Muscle layer of colon (tissue), 2 donors: ENCODE data around the gene CTSE.

ENCODE experiments used
- H3K27ac ChIP-seq: one replicate; pipeline ENCODE4 v1.7.0; 2013; ENCODE audit warnings: low read depth, mild to moderate bottlenecking, low read length, moderate library complexity
- H3K27me3 ChIP-seq, 2 donors: one replicate each; pipeline ENCODE4 v1.7.0; 2013; ENCODE audit warnings: low read length in 2 of 2, mild to moderate bottlenecking in 2 of 2; ENCODE audit not compliant: insufficient read depth in 2 of 2, control insufficient read depth in 1 of 2
- H3K36me3 ChIP-seq: one replicate; pipeline ENCODE4 v1.7.0; 2013; ENCODE audit warnings: mild to moderate bottlenecking, low read length; ENCODE audit not compliant: insufficient read depth
- H3K4me1 ChIP-seq: one replicate; pipeline ENCODE4 v1.7.0; 2013; ENCODE audit warnings: mild to moderate bottlenecking, low read length; ENCODE audit not compliant: insufficient read depth
- H3K4me3 ChIP-seq, 2 donors: one replicate each; pipeline ENCODE4 v1.7.0; 2013; ENCODE audit warnings: low read length in 2 of 2, low read depth in 1 of 2, mild to moderate bottlenecking in 1 of 2, moderate library complexity in 1 of 2
- H3K9ac ChIP-seq: one replicate; pipeline ENCODE4 v1.7.0; 2013; ENCODE audit warnings: low read length
- H3K9me3 ChIP-seq: one replicate; pipeline ENCODE4 v1.7.0; 2013; ENCODE audit warnings: mild to moderate bottlenecking, low read length
- donor health status: abdominal sarcoma.
- donor health status: Adenocarcinoma of cecum.

The CTSE gene

DNA sequence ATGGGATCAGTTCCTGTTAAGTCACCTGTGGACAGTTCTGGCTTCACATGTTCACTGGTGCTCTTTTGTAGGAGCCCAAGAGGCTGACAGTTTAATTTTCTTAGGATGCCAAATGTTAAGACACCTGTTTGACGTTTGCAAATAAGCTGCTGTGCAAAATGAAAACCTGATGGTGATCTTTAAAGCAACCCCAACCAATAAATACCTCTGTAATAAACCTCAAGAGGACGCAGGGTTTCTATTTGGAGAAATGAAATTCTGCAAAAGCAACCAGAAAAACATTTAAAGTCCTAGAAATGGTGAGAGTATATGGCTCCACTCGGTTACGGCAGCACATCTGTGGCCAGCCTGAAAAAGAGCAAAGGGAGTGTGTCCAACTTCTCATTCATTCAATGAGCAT is 23.6 kb upstream of the CTSE start:
- Histone ChIP-seq H3K4me3 (no peak overlapping the region), H3K27me3 (no peaks in the 10 kb centered on the region), H3K27ac (no peak overlapping the region), H3K36me3 (no peaks in the 10 kb centered on the region), H3K9ac (no peak overlapping the region), H3K9me3 (no peaks in the 10 kb centered on the region), H3K4me1 (no peaks in the 10 kb centered on the region)

DNA sequence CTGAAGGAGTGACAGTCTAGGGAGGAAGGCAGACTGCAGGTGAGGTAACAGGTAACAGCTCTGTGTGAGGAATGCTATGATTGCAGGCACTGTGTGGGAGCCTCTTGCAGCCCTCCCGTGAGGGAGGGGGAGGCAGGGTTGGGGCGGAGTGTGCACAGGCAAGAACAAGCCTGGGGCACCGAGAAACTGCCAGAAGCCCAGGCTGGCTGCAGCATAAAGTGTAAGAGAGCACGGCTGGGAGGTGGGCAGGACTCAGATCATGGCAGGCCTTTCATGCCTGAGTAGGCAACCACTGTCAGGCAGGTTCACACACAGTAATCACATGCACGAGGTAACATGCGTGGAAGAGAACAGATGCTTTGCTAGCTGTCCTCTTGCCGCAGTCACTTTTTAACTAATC is 17.9 kb upstream of the CTSE start:
- no peak overlapping the region for H3K9ac ChIP-seq
- H3K27me3 ChIP-seq = no peaks in the 10 kb centered on the region
- H3K9me3 ChIP-seq = no peaks in the 10 kb centered on the region
- no peaks in the 10 kb centered on the region for H3K4me1 ChIP-seq
- no peak overlapping the region for H3K4me3 ChIP-seq
- no peaks in the 10 kb centered on the region for H3K36me3 ChIP-seq
- no peak overlapping the region for H3K27ac ChIP-seq

DNA sequence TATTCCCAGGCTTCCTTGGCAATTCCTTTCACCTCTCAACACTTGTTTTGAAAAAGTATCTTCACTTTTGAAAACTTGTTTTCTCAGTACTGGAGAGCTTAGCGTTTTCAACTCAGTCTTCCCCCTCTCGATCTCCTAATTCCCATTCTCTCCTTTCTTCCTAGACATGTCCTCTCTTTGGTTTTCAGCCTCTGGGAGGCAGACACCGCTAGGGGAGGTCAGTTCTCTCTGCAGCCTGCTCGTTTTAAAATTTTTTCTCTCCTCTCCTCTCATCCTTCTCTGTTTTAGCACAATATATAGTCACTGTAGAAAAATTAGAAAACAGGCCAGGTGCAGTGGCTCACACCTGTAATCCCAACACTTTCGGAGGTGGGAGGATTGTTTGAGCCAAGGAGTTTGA is 16.6 kb upstream of the CTSE start:
- Histone ChIP-seq H3K4me1 (no peaks in the 10 kb centered on the region), H3K27me3 (no peaks in the 10 kb centered on the region), H3K27ac (no peak overlapping the region), H3K9ac (no peak overlapping the region), H3K4me3 (no peak overlapping the region), H3K36me3 (no peaks in the 10 kb centered on the region), H3K9me3 (no peaks in the 10 kb centered on the region)

GRCh38 chr1:206039046-206039973 is 15.6 kb upstream of the CTSE start:
- Histone ChIP-seq H3K27ac (no peak overlapping the region), H3K9ac (no peak overlapping the region), H3K27me3 (no peaks in the 10 kb centered on the region), H3K36me3 (no peaks in the 10 kb centered on the region), H3K4me3 (no peak overlapping the region), H3K4me1 (no peaks in the 10 kb centered on the region), H3K9me3 (no peaks in the 10 kb centered on the region)

GRCh38 chr1:206037581-206037980 is 13.9 kb upstream of the CTSE start:
- Histone ChIP-seq H3K36me3 (no peaks in the 10 kb centered on the region), H3K4me1 (no peaks in the 10 kb centered on the region), H3K9ac (no peak overlapping the region), H3K9me3 (no peaks in the 10 kb centered on the region), H3K27ac (no peak overlapping the region), H3K27me3 (no peaks in the 10 kb centered on the region), H3K4me3 (no peak overlapping the region)

- H3K4me3 ChIP-seq = no peak overlapping the region
- H3K9ac ChIP-seq = no peak overlapping the region
- H3K27ac ChIP-seq = no peak overlapping the region
- no peaks in the 10 kb centered on the region for H3K27me3 ChIP-seq
- no peaks in the 10 kb centered on the region for H3K9me3 ChIP-seq
- no peaks in the 10 kb centered on the region for H3K4me1 ChIP-seq
- no peaks in the 10 kb centered on the region for H3K36me3 ChIP-seq
Observed at GRCh38 chr1:206036663-206037455, 13.2 kb upstream of the CTSE start.

- no peaks in the 10 kb centered on the region for H3K4me1 ChIP-seq
- no peak overlapping the region for H3K4me3 ChIP-seq
- H3K27ac ChIP-seq = no peak overlapping the region
- H3K27me3 ChIP-seq = no peaks in the 10 kb centered on the region
- no peaks in the 10 kb centered on the region for H3K36me3 ChIP-seq
- H3K9me3 ChIP-seq = no peaks in the 10 kb centered on the region
- no peak overlapping the region for H3K9ac ChIP-seq
Observed at GRCh38 chr1:206035027-206035426, 11.3 kb upstream of the CTSE start.

DNA sequence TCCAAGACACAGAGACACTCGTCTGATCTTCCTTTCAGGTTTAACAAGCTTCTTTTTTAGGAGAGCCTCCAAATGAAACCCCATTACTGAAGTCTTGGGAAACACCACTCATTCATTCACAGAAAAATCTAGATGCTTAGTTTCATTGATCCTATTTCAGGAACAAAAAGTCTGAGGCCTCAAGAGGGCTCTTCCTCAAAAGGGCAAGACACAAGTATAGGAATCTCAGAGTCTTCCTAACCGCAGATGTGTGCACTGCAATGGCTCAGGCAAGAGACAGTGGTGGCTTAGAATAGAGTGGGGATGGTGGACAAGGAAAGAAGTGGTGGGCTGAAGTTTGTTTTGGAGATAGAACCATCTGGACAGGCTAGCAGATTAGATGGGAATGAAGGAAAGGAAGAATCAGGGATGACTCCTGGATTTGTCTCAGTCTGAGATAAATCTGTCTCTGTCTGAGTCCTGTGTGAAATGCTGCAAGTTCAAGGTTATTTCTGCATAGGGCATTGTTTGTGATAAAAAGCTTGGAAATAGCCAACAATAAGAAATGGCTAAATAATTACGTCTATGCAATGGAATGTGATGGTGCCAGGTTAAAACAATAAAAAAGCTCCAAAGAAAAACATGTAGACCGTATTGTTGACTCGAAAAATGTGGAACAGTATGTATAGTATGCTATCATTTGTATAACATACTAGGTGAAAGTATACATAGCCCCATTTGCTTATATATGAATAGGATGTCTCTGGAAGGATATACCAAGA is 8.9 kb upstream of the CTSE start:
- Histone ChIP-seq H3K9me3 (no peaks in the 10 kb centered on the region), H3K9ac (no peak overlapping the region), H3K27ac (no peak overlapping the region), H3K27me3 (peaks cover 0 to 6% of the 10 kb centered on the region in 2 donors), H3K4me1 (no peaks in the 10 kb centered on the region), H3K36me3 (no peaks in the 10 kb centered on the region), H3K4me3 (no peak overlapping the region)

- no peak overlapping the region for H3K9ac ChIP-seq
- H3K27ac ChIP-seq = no peak overlapping the region
- H3K9me3 ChIP-seq = no peaks in the 10 kb centered on the region
- no peak overlapping the region for H3K4me3 ChIP-seq
- no peaks in the 10 kb centered on the region for H3K4me1 ChIP-seq
- peaks cover 0 to 6% of the 10 kb centered on the region in 2 donors for H3K27me3 ChIP-seq
- no peaks in the 10 kb centered on the region for H3K36me3 ChIP-seq
Observed at GRCh38 chr1:206030714-206031113, 7.0 kb upstream of the CTSE start.

GRCh38 chr1:206030191-206030590 is 6.5 kb upstream of the CTSE start:
- H3K4me3 ChIP-seq = no peak overlapping the region
- no peaks in the 10 kb centered on the region for H3K9me3 ChIP-seq
- H3K4me1 ChIP-seq = no peaks in the 10 kb centered on the region
- H3K36me3 ChIP-seq = no peaks in the 10 kb centered on the region
- H3K27ac ChIP-seq = no peak overlapping the region
- no peak overlapping the region for H3K9ac ChIP-seq
- H3K27me3 ChIP-seq = peaks cover 0 to 6% of the 10 kb centered on the region in 2 donors

GRCh38 chr1:206029484-206029883 is 5.8 kb upstream of the CTSE start:
- H3K9ac ChIP-seq = no peak overlapping the region
- no peaks in the 10 kb centered on the region for H3K4me1 ChIP-seq
- no peaks in the 10 kb centered on the region for H3K9me3 ChIP-seq
- no peaks in the 10 kb centered on the region for H3K36me3 ChIP-seq
- H3K27me3 ChIP-seq = peaks cover 0 to 6% of the 10 kb centered on the region in 2 donors
- no peak overlapping the region for H3K27ac ChIP-seq
- no peak overlapping the region for H3K4me3 ChIP-seq
